Peyer's patch (tissue), 4 donors: Measurements from ENCODE around the gene EIF2B4. TPM values are rescaled to one million over a fixed set of nuclear protein-coding genes. Genes with fewer than 3 reads are reported as not detected.

ENCODE experiments used
- DNase-seq, 3 donors: peaks; one replicate each; pipeline ENCODE4 v3.0.0-alpha.2; 2017 to 2019
- H3K27ac ChIP-seq, 4 donors: fragments of 200-600 bp; sonication (generic); one replicate each; pipeline ENCODE4 v1.5.1; 2016 to 2019
- H3K27me3 ChIP-seq, 2 donors: fragments of 200-600 bp; sonication (generic); one replicate each; pipeline ENCODE4 v1.5.1; 2019
- H3K36me3 ChIP-seq, 3 donors: fragments of 200-600 bp; sonication (generic); one replicate each; pipeline ENCODE4 v1.5.1; 2016 to 2019
- H3K4me1 ChIP-seq, 4 donors: fragments of 200-600 bp; sonication (generic); one replicate each; pipeline ENCODE4 v1.5.1; 2016 to 2019
- H3K4me3 ChIP-seq, 4 donors: fragments of 200-600 bp; sonication (generic); 1 replicate in 3 of 4; 2 replicates in 1 of 4; pipeline ENCODE4 v1.5.1; 2016 to 2019; ENCODE audit warnings: mild to moderate bottlenecking in 1 of 4
- H3K9me3 ChIP-seq, 4 donors: fragments of 200-600 bp; sonication (generic); one replicate each; pipeline ENCODE4 v1.5.1; 2016 to 2019; ENCODE audit warnings: mild to moderate bottlenecking in 1 of 4
- POLR2A ChIP-seq, 2 donors: fragments of 450-650 bp; IDR thresholded peaks; one replicate each; pipeline ENCODE4 v1.5.1; 2017; ENCODE audit warnings: antibody characterized with exemption in 2 of 2, mild to moderate bottlenecking in 2 of 2, moderate library complexity in 2 of 2
- total RNA-seq, 4 donors: library from RNA; depleted of rRNA; stranded (reverse); fragments of >200 nt; gene quantifications; one replicate each; pipeline ENCODE4 v1.1.0, GENCODE V29; 2016
- TF ChIP-seq, protein P1 (sequence below), 6 experiments: fragments of 450-650 bp in 4 of 6; fragments of 200-600 bp in 2 of 6; sonication (generic) in 1 of 6; IDR thresholded peaks; one replicate each; pipeline ENCODE4 v1.5.1; 2017 to 2019; ENCODE audit warnings: antibody characterized with exemption in 6 of 6, mild to moderate bottlenecking in 3 of 6, moderate library complexity in 1 of 6

The EIF2B4 gene
- 10 to 100 TPM; 19.8 to 47.0 (median 33.7) TPM for total RNA-seq

- peak within 1 kb of the TSS; percentile 77 to 89 (median 78) for H3K4me3 ChIP-seq
- DNase-seq, result peak; percentile 97 to 100 (median 100)
- TF ChIP-seq, protein P1, sequence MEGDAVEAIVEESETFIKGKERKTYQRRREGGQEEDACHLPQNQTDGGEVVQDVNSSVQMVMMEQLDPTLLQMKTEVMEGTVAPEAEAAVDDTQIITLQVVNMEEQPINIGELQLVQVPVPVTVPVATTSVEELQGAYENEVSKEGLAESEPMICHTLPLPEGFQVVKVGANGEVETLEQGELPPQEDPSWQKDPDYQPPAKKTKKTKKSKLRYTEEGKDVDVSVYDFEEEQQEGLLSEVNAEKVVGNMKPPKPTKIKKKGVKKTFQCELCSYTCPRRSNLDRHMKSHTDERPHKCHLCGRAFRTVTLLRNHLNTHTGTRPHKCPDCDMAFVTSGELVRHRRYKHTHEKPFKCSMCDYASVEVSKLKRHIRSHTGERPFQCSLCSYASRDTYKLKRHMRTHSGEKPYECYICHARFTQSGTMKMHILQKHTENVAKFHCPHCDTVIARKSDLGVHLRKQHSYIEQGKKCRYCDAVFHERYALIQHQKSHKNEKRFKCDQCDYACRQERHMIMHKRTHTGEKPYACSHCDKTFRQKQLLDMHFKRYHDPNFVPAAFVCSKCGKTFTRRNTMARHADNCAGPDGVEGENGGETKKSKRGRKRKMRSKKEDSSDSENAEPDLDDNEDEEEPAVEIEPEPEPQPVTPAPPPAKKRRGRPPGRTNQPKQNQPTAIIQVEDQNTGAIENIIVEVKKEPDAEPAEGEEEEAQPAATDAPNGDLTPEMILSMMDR (IDR thresholded peaks at IDR 0.05), result peak; percentile 53 to 85 (median 71)
- peak; percentile 44 to 55 for TF ChIP-seq POLR2A (IDR thresholded peaks at IDR 0.05)
- no peaks in the 10 kb centered on the region for H3K27me3 ChIP-seq
- peaks cover 0 to 60% (median 4%) of the 10 kb centered on the region in 3 donors for H3K36me3 ChIP-seq
- peak within 1 kb of the TSS; percentile 87 to 90 (median 90) for H3K27ac ChIP-seq
- H3K9me3 ChIP-seq, result no peaks in the 10 kb centered on the region
- H3K4me1 ChIP-seq, result peaks cover 0 to 27% (median 11%) of the 10 kb centered on the region in 4 donors
Measured at GRCh38 chr2:27370026-27370815, at the start of gene EIF2B4, which contains the start of gene SNX17. Gene EIF2B4 (minus strand): TSS chr2:27370338. CDS start chr2:27370314, 24 bp downstream. Gene SNX17 (plus strand): TSS chr2:27370616. CDS start chr2:27370744, 128 bp downstream.

DNA sequence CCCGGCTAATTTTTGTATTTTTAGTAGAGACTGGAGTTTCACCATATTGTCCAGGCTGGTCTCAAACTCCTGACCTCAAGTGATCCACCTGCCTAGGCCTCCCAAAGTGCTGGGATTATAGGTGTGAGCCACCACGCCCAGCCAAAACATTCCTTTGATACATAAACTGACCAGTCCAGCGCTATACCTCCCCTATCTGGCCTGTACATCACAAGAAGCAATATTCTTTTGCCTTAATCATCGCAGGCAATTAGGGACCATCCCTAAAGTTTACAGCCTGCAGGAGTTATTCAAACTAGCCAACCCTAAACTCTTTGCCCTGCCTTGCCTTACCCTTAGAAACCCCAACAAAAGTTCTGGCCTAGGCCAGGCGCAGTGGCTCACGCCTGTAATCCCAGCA lies 46.0 kb upstream of the EIF2B4 start:
- DNase-seq, result no peak
- no peak overlapping the region for H3K27ac ChIP-seq
- TF ChIP-seq, protein P1 (IDR thresholded peaks at IDR 0.05), result no peak
- no peak for TF ChIP-seq POLR2A (IDR thresholded peaks at IDR 0.05)
- H3K4me1 ChIP-seq, result no peaks in the 10 kb centered on the region
- H3K36me3 ChIP-seq, result no peaks in the 10 kb centered on the region
- H3K27me3 ChIP-seq, result no peaks in the 10 kb centered on the region
- H3K9me3 ChIP-seq, result no peaks in the 10 kb centered on the region
- no peak overlapping the region for H3K4me3 ChIP-seq

DNA sequence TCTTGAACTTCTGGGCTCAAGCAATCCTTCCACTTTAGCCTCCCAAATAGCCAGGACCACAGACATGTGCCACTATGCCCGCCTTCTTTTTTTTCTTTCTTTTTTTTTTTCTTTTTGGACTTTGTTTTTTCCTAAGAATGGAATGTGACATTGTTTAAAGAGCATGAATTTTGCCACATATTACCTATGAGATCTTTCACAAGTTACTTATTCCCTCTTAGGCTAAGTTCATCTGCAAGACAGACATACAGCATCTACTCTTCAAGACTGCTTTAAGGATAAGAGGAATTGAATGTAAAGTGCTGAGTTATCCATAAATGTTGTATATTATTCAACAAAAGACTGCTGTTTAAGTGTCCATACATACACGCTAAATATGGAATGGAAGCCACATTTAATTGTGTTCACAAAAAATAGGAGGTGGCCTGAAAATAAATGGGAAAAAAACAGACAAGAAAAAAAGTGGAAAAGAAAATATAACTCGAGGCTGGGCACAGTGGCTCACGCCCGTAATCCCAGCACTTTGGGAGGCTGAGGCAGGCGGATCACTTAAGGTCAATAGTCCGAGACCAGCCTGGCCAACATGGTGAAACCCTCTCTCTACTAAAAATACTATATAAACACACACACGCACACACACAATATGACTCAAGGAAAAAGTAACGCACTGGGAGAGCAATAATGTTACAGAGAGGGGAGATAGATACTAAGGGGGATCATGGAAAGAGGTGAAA lies 42.4 kb upstream of the EIF2B4 start:
- H3K9me3 ChIP-seq, result no peaks in the 10 kb centered on the region
- no peaks in the 10 kb centered on the region for H3K36me3 ChIP-seq
- no peak for DNase-seq
- no peak for TF ChIP-seq POLR2A (IDR thresholded peaks at IDR 0.05)
- TF ChIP-seq, protein P1 (IDR thresholded peaks at IDR 0.05), result no peak
- no peaks in the 10 kb centered on the region for H3K27me3 ChIP-seq
- H3K4me3 ChIP-seq, result no peak overlapping the region
- H3K27ac ChIP-seq, result no peak overlapping the region
- peaks cover 0 to 16% (median 3%) of the 10 kb centered on the region in 4 donors for H3K4me1 ChIP-seq

DNA sequence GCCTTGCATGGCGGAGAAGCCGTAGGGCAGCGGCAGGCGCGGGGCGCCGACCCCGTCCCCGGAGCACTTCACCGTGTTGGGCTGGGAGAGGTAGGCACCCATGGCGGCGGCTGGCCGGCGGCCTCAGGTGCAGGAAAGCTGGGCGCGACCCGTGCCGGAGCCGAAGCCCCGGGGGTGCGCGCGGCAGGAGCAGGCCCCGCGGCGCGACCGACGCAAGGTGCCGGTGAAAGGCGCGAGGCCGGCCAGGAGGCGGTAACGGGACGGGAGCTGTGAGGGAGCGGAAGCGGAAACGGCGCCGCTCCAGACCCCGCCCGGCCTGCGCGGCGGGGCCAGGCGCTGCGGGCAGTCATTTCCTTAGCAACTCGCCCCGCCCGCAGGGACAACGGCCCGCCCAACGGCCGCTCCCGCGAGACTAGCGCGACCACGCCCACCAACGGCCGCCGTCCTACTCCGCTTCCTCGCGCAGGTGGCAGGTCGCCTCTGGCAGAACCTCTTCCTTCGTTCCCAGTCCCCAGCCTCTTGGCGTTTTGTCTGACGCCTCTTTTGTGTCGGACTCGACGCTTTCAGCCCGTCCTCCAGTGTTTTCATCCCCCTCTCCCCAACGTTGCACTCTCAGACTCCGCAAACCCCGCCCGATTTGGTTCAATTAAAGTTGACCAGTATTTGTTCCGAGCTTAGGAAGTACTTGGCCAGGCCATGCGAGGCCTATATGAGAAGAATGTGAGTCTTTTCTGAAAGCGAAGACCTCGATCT lies 39.4 kb upstream of the EIF2B4 start, which contains the start of gene PPM1G:
Gene PPM1G, minus strand, starts transcription at position 271 of the 753 bp plus-strand sequence. Its CDS starts 169 bp downstream, at position 102.
- H3K36me3 ChIP-seq, result no peaks in the 10 kb centered on the region
- peak within 1 kb of the TSS; percentile 76 to 91 (median 85) for H3K27ac ChIP-seq
- TF ChIP-seq POLR2A (IDR thresholded peaks at IDR 0.05), result peak; percentile 61 to 65
- TF ChIP-seq, protein P1 (IDR thresholded peaks at IDR 0.05), result peak in 2 of 6 experiments; percentile 16 to 26
- peak; percentile 92 to 99 (median 98) for DNase-seq
- no peaks in the 10 kb centered on the region for H3K27me3 ChIP-seq
- no peaks in the 10 kb centered on the region for H3K9me3 ChIP-seq
- peaks cover 0 to 23% (median 3%) of the 10 kb centered on the region in 4 donors for H3K4me1 ChIP-seq
- H3K4me3 ChIP-seq, result peak within 1 kb of the TSS; percentile 84 to 99 (median 92)
